Activated CD4-positive, alpha-beta T cell treated with anti-CD3 and anti-CD28 coated beads for 4 hours (primary cell): ENCODE results near the gene RNF25.

Source experiments
- DNase-seq, 2 donors: peaks; one replicate each; pipeline ENCODE4 v3.0.0-alpha.2; 2020

RNF25 gene

DNA sequence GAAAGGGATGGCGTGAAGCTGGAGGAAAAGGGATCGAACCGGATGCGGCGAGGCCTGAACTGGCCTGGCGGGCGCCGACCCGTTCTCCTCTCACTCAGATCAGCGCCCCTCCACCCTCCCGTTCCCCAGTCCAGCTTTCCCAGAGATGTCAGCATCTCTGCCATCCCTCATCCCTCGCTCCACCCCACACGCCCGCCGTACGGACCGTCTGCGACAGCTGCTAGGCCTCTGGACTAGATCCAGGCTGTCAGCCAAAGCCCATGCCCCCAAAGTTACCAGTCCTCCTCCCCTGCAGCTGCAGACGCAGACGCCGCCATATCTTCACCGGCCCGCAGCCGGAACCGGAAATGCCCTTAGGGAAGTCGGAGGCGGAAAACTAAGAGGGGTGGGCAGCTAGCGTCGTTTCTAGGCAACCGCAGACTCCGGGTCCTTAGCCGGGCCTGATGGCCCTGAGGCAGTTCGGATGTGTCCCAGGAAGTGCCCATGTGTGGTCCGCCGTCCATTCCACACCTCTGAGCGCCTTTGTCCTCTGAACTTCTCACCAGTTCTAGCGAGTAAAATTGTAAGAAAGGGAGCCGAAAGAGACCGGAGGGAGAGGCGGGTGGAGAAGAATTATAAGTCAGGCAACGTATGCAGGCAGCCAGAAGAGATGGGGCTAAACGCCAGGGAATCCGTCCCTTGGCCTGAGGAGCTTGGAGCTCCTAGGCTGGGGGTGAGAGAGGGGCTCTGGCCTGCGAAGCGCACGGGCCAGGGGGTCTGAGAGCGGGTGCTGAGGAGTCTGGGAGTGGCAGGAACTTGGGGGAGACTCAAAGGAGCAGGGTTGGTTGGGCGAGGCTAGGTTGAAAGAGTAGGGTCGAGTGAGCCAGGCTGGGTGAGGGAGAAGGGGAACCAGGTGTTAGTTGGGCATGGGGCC is at the start of gene RNF25, which contains the start of gene STK36:
TSS of gene RNF25 (minus strand) at position 349 of the 913 bp plus-strand sequence. CDS start at position 317, 32 bp downstream.
TSS of gene STK36 (plus strand) at position 433 of the 913 bp plus-strand sequence. CDS start 744 bp downstream, outside the sequence.
- DNase-seq: peak; percentile 75 to 76

GRCh38 chr2:218721488-218721887 is 49.7 kb upstream of the RNF25 start:
- DNase-seq: no peak

- no peak for DNase-seq
Observed at GRCh38 chr2:218720048-218721041, 48.5 kb upstream of the RNF25 start.

- DNase-seq: no peak
Observed at GRCh38 chr2:218719457-218719856, 47.7 kb upstream of the RNF25 start.

DNA sequence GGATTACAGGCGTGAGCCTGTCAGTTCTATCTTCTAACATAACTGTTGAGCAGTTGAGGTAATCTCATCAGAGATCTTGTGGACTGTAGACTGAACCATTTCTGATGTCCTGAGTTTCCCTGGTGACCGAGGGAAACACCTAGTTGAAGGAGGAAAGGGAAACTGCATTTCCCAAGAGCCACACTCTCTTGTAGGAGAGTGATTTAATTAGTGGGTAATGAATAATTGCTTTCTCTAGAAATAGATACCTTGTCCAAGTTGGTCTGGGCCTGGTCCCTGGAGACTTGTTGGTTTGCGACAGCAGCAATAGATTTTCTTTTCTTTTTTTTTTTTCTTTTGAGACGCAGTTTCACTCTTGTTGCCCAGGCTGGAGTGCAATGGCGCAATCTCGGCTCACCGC is 46.3 kb upstream of the RNF25 start:
- DNase-seq: no peak

- DNase-seq: no peak
Observed at GRCh38 chr2:218717262-218717661, 45.5 kb upstream of the RNF25 start.

GRCh38 chr2:218716070-218716469 is 44.3 kb upstream of the RNF25 start:
- DNase-seq: no peak

DNA sequence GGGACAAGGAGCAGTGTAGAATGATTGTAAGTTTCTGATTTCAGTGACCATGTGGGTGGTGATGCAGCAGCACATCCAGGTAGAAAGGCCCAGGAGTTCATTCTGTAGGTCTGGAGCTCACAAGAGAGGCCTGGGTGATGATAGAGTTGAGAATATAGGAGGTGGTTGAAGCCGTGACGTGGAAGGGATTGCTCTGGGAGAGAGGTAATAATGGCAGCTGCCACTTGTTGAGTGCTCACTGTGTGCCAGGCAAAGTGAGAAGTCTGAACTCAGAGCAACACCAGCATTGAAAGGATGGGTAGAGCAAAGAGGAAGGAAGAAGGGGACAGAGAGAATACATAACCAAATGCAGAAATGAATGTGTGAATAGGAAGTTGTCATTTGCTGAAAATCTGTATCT is 42.1 kb upstream of the RNF25 start:
- DNase-seq: no peak

GRCh38 chr2:218711550-218711929 is 39.7 kb upstream of the RNF25 start:
- DNase-seq: no peak

GRCh38 chr2:218710687-218711549 is 39.1 kb upstream of the RNF25 start, which contains the start of gene TTLL4:
Gene TTLL4 (plus strand): TSS chr2:218710835. CDS start chr2:218737677, 26,842 bp downstream.
- DNase-seq: peak; percentile 98 to 99

DNA sequence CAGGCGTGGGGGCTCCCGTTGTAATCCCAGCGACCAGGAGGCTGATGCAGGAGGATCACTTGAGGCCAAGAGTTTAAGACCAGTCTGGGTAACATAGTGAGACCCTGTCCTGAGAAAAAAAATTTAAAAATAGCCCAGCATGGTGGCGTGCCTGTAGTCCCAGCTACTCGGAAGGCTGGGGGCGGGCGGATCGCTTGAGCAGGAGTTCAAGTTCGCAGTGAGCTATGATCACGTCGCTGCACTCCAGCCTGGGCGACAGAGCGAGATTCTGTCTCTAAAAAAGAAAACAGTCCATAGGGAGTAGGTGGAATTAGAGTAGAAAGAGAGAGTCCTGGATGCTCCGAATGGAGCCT is 38.5 kb upstream of the RNF25 start:
- DNase-seq: no peak

DNA sequence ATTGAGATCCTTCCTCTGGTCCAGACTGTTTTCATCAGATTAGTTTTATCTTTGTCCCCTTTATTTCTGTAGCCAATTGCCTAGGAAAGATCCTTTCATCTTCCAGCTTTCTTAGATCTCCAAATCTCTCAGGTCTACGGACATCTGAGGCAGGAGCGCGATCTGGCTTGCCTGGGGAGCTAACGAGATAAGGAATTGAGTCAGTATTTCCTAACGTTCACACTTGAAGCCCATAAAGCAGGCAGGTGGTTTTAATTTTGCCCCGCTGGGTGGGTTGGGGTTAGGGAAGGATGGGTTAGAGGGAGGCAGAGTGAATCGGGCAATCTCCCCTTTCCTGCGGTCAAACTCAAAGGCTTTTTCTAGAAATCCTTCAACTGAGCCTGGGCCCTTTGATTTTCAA is 38.1 kb upstream of the RNF25 start:
- no peak for DNase-seq

- DNase-seq: no peak
Observed at GRCh38 chr2:218708086-218708485, 36.3 kb upstream of the RNF25 start.

GRCh38 chr2:218703341-218703740 is 31.5 kb upstream of the RNF25 start:
- DNase-seq: no peak

DNA sequence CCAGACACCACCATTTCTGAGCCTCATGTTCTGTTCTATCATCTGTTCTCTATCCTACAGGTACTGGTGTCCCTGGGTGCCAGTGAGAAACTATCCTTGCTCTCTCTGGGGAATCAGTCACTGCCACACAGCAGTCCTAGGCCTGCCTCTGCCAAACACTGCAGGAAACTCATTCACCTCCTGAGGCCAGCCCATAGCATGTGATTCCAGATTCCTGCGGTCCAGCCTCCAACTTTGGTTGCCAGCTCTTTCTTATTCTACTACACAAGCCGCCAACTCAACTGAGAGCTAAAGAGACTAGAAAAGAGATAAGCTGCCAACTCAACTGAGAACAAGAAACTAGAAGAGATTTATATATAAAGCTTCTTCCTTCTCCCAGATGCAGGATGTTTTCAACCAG is 30.0 kb upstream of the RNF25 start:
- DNase-seq: no peak

DNA sequence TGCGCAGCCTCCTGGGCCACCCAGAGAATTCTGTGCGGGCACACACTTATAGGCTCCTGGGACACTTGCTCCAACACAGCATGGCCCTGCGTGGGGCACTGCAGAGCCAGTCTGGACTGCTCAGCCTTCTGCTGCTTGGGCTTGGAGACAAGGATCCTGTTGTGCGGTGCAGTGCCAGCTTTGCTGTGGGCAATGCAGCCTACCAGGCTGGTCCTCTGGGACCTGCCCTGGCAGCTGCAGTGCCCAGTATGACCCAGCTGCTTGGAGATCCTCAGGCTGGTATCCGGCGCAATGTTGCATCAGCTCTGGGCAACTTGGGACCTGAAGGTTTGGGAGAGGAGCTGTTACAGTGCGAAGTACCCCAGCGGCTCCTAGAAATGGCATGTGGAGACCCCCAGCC is 27.1 kb upstream of the RNF25 start:
- DNase-seq: no peak

- DNase-seq: no peak
Observed at GRCh38 chr2:218694405-218695145, 22.8 kb upstream of the RNF25 start.

GRCh38 chr2:218691234-218691633 is 19.4 kb upstream of the RNF25 start:
- no peak for DNase-seq

DNA sequence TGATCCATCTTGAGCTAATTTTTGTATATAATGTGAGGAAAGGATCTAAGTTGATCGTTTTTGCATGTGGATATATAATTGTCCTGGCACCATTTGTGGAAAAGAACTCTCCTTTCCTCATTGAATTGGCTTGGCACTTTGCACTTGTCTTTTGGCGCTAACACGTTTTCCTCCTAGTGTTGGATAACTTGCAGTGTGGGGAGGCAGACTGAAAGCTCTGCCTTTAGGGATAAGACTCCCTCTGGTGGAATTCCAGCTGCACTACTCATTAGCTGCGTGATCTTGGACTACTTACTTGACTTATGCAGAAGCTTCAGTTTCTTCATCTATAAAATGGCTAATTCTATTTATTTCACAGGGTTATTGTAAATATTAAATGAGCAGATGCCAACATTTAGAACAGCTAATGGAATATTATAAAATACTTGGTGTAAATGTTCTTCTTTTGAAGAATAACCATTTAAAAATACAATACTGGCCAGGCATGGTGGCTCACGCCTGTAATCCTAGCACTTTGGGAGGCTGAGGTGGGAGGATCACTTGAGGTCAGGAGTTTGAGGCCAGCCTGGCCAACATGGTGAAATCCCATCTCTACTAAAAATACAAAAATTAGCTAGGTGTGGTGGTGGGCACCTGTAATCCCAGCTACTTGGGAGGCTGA is 15.7 kb upstream of the RNF25 start:
- peak; percentile 15 to 41 for DNase-seq

DNA sequence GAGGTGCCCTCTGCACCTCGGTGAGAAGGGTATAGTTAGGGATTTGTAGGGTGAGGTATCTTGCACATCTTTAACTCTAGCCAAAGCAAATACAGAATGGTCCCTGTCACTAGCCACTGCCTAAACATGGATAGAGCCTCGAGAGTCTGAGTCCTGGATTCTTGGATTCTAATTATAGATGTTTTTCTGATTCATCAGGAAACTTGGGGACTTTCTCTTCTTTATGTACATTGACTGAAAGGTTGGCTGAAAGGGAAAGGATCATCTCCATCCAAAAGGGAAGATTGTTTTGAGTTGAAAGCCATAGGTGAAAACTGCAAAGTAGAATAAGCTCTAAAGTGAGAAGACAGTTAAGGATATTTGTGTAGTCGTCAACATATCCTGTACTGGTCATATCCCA is 8.3 kb upstream of the RNF25 start:
- DNase-seq: no peak

- DNase-seq: no peak
Observed at GRCh38 chr2:218679119-218679518, 7.3 kb upstream of the RNF25 start.
